Loucy (cell line): ENCODE measurements around the gene STT3B.

ENCODE experiments used
- EZH2phosphoT487 ChIP-seq: fragments of 200-600 bp; IDR thresholded peaks from 2 replicates; pipeline ENCODE4 v1.6.1; 2018; ENCODE audit warnings: antibody characterized with exemption, mild to moderate bottlenecking, moderate library complexity, borderline replicate concordance
- TF ChIP-seq, protein P1 (sequence below): fragments of 200-600 bp; sonication (generic); conservative IDR thresholded peaks from 2 replicates; pipeline ENCODE4 v1.5.1; 2014; ENCODE audit warnings: mild to moderate bottlenecking, antibody characterized with exemption, low read length

DNA sequence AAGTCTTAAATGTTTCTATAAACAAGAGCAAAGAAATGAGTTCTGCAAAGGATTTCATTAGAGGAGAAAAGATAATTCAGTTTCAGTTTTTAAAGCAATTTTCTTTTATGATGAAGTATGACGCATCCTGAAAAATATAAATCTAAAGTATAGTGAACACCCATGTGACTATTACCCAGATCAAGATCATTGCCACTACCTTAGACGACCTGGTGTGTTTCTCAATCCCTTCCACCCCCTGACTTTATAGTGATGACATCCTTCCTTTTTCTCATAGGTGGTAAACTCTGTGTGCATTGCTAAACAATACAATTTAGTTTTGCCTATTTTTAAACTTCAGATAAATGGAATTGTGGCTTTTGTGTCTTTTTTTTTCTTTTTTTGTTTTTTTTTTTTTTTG is 8.4 kb downstream of the STT3B start:
- TF ChIP-seq, protein P1, sequence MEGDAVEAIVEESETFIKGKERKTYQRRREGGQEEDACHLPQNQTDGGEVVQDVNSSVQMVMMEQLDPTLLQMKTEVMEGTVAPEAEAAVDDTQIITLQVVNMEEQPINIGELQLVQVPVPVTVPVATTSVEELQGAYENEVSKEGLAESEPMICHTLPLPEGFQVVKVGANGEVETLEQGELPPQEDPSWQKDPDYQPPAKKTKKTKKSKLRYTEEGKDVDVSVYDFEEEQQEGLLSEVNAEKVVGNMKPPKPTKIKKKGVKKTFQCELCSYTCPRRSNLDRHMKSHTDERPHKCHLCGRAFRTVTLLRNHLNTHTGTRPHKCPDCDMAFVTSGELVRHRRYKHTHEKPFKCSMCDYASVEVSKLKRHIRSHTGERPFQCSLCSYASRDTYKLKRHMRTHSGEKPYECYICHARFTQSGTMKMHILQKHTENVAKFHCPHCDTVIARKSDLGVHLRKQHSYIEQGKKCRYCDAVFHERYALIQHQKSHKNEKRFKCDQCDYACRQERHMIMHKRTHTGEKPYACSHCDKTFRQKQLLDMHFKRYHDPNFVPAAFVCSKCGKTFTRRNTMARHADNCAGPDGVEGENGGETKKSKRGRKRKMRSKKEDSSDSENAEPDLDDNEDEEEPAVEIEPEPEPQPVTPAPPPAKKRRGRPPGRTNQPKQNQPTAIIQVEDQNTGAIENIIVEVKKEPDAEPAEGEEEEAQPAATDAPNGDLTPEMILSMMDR = no peak
- no peak for TF ChIP-seq EZH2phosphoT487
